Right cardiac atrium (tissue), 5 donors: ENCODE measurements around the gene SPAG5. TPM values are rescaled to one million over a fixed set of nuclear protein-coding genes. Genes with fewer than 3 reads are reported as not detected.
A peak's percentile ranks its signal among the peaks of the same experiment; 100 is the strongest.

Experiments used
- ATAC-seq, 2 donors: fragments of 200-7000 bp; cut with Tn5 transposase; one replicate each; pipeline versions ENCODE4 v1.8.0 to v1.9.1; 2020; ENCODE audit warnings: moderate library complexity in 2 of 2, mild to moderate bottlenecking in 1 of 2
- DNase-seq, 3 donors: peaks; one replicate each; pipeline ENCODE4 v3.0.0-alpha.2; 2020
- H3K27ac ChIP-seq: one replicate; pipeline ENCODE4 v1.5.1; 2013; ENCODE audit warnings: mild to moderate bottlenecking, low read length, control low read depth, moderate library complexity
- H3K27me3 ChIP-seq: one replicate; pipeline ENCODE4 v1.6.1; 2013; ENCODE audit not compliant: control insufficient read depth, insufficient read depth
- H3K4me1 ChIP-seq: one replicate; pipeline ENCODE4 v1.6.1; 2013; ENCODE audit warnings: low read length; ENCODE audit not compliant: control insufficient read depth, insufficient read depth
- H3K4me3 ChIP-seq: one replicate; pipeline ENCODE4 v1.5.1; 2013; ENCODE audit warnings: low read length, control low read depth
- H3K9me3 ChIP-seq: one replicate; pipeline ENCODE4 v1.6.1; 2013; ENCODE audit warnings: low read length; ENCODE audit not compliant: control insufficient read depth
- WGBS: extraction: QIAGEN DNeasy Blood & Tissue Kit; methylation state at CpG from one replicate; pipeline ENCODE4 v1.1.7; 2013; 5-methylcytosine and 5-hydroxymethylcytosine counted together
- intact Hi-C, 4 donors: fragments of 100-400 bp; cut with DNase I; formaldehyde crosslinking; loops; one replicate each; pipeline versions ENCODE4 v1.11.0 to v1.14.0; 2022 to 2023
- long read RNA-seq, 4 donors: library from polyadenylated mRNA; unstranded; transcript quantifications; one replicate each; pipeline ENCODE4 v2.0.0, GENCODE V29; 2020 to 2021
- polyA plus RNA-seq: library from polyadenylated mRNA; stranded (reverse); fragments of 200-250 nt; gene quantifications from one replicate; pipeline ENCODE4 v1.2.3, GENCODE V29; 2013
- total RNA-seq, 4 donors: library from RNA; stranded (reverse); fragmentation: NEBNext Ultra II Directional; extraction: Animal tissue kit (Norgen Biotek cat#: 25700); gene quantifications; one replicate each; pipeline ENCODE4 v1.2.1, GENCODE V29; 2021
- donor health status: healthy with polysubstance abuse.
- donor health status: DM: no; HTN: yes; CAD: no.
- donor health status: DM: no; HTN: no; CAD: no.
- donor health status: DM: no; HTN: yes; CAD: no; lungs with severe emphysema.
- donor health status: DM: yes; HTN: yes; CAD: no.

The SPAG5 gene, protein sequence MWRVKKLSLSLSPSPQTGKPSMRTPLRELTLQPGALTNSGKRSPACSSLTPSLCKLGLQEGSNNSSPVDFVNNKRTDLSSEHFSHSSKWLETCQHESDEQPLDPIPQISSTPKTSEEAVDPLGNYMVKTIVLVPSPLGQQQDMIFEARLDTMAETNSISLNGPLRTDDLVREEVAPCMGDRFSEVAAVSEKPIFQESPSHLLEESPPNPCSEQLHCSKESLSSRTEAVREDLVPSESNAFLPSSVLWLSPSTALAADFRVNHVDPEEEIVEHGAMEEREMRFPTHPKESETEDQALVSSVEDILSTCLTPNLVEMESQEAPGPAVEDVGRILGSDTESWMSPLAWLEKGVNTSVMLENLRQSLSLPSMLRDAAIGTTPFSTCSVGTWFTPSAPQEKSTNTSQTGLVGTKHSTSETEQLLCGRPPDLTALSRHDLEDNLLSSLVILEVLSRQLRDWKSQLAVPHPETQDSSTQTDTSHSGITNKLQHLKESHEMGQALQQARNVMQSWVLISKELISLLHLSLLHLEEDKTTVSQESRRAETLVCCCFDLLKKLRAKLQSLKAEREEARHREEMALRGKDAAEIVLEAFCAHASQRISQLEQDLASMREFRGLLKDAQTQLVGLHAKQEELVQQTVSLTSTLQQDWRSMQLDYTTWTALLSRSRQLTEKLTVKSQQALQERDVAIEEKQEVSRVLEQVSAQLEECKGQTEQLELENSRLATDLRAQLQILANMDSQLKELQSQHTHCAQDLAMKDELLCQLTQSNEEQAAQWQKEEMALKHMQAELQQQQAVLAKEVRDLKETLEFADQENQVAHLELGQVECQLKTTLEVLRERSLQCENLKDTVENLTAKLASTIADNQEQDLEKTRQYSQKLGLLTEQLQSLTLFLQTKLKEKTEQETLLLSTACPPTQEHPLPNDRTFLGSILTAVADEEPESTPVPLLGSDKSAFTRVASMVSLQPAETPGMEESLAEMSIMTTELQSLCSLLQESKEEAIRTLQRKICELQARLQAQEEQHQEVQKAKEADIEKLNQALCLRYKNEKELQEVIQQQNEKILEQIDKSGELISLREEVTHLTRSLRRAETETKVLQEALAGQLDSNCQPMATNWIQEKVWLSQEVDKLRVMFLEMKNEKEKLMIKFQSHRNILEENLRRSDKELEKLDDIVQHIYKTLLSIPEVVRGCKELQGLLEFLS
- total RNA-seq, result 1 to 10 TPM in 3 of 4 donors, under 1 TPM in 1; 0.81 to 2.7 (median 2.1) TPM
- polyA plus RNA-seq, result 1.2 TPM
- long read RNA-seq, donor 1, full-length matches to known transcripts, result 2 of 2 reads
- long read RNA-seq, donor 1, partial matches to known transcripts, result 0 of 2 reads
- long read RNA-seq, donor 1, other reads (novel, unspliced or antisense), result 0 of 2 reads
- long read RNA-seq, donor 2, result 0 reads
- long read RNA-seq, donor 3, result 0 reads
- long read RNA-seq, donor 4, result 0 reads

DNA sequence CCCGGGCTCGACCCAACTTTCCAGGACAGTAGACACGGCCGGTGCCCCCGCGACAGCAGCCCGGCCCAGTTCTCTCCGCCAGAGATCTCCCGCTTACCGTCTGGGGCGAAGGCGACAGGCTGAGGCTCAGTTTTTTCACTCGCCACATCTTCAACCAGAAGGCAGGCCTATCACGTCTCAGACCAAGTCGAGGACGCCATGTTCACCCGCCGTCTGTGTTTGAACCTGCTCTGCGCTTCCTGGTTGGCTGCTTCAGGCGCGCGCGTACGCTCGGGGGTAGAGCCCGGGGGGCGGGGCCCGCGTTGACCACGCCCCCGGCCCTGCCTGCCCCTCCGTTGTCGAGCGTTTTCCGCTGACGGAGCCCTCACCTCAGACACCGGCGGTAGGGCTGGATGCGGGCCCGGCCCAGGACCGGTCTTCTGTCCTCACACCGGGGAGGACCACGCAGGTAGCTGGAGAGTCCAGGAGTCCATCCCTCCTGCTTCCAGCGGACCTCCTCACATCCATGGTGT, at the start of gene SPAG5:
Gene SPAG5, minus strand, starts transcription at position 227 of the 512 bp plus-strand sequence. Its CDS starts 79 bp downstream, at position 148.
- no peaks in the 10 kb centered on the region for H3K9me3 ChIP-seq
- H3K27ac ChIP-seq, result peak within 1 kb of the TSS; percentile 95
- no peaks in the 10 kb centered on the region for H3K4me1 ChIP-seq
- peak within 1 kb of the TSS; percentile 81 for H3K4me3 ChIP-seq
- DNase-seq (peak; percentile 92 to 98 (median 97)), ATAC-seq (peak; percentile 99)
- WGBS, result under 1% methylated on average over 44 of the region's 44 CpGs
- intact Hi-C loops, result loop anchor here in 1 of 4 donors (5.0 kb wide), 1 partner anchor 52 kb away; no protein-coding TSS in a partner anchor
- H3K27me3 ChIP-seq, result no peaks in the 10 kb centered on the region

DNA sequence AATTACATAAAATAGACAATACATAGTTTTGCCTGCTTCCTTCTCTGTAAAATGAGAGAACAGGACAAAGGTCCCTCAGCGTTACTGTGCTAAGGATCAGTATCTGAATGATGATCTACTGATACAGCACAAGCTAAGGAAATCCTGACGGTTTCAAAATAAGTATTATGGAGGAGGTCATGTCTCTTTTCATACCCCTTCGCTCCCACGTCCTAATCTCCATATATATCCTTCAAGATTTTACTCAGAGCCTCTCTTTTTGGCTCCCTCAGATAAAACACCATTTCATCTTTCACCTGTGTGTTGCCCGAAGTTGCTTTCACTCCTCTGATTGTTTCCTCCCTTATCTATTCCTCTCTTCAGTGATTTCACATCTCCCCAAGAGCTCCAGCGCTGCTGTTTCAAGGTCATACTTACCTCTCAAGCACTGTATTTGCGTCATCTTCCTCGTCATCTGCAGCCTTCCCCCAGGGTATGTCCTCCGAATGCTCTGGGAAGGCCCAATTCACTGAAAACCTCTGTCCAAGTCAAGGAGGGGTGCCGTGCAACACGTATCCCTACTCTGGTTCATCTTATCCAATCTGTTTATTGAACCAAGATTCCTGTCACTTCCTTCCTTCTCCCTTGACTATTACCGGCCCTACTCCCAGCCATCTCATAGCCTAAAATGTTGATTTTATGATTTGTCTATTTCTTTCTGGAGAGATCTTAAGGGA, 47.4 kb upstream of the SPAG5 start:
- 54% methylated on average over 12 of the region's 12 CpGs for WGBS
- no peak for ATAC-seq
- Histone ChIP-seq H3K4me3 (peak overlapping the region; percentile 94), H3K27me3 (no peaks in the 10 kb centered on the region), H3K9me3 (no peaks in the 10 kb centered on the region), H3K4me1 (peaks cover 2% of the 10 kb centered on the region), H3K27ac (peak overlapping the region; percentile 92)
- intact Hi-C loops, result no loop called here
- DNase-seq, result no peak

DNA sequence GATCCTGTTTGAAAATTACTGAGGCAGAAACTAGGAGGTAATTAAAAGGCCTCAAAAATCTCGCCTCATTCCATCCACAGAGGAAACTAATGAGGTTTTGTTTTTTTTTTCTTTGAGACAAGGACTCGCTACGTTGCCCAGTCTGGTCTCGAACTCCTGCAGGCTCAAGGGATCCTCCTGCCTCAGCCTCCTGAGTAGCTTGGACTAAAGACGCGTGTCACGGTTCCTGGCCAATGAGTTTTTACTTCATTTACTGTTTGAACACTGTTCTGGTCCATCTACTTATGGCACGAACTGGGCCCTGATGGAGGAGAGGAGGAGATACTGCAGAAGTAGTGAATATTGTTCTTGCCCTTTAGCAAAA, 46.7 kb upstream of the SPAG5 start:
- peaks cover 2% of the 10 kb centered on the region for H3K4me1 ChIP-seq
- H3K9me3 ChIP-seq, result no peaks in the 10 kb centered on the region
- H3K27me3 ChIP-seq, result no peaks in the 10 kb centered on the region
- ATAC-seq (peak in 1 of 2 donors; percentile 0), DNase-seq (no peak)
- H3K27ac ChIP-seq, result peak overlapping the region; percentile 98
- intact Hi-C loops, result no loop called here
- 32% methylated on average over 8 of the region's 8 CpGs for WGBS
- peak overlapping the region; percentile 94 for H3K4me3 ChIP-seq

DNA sequence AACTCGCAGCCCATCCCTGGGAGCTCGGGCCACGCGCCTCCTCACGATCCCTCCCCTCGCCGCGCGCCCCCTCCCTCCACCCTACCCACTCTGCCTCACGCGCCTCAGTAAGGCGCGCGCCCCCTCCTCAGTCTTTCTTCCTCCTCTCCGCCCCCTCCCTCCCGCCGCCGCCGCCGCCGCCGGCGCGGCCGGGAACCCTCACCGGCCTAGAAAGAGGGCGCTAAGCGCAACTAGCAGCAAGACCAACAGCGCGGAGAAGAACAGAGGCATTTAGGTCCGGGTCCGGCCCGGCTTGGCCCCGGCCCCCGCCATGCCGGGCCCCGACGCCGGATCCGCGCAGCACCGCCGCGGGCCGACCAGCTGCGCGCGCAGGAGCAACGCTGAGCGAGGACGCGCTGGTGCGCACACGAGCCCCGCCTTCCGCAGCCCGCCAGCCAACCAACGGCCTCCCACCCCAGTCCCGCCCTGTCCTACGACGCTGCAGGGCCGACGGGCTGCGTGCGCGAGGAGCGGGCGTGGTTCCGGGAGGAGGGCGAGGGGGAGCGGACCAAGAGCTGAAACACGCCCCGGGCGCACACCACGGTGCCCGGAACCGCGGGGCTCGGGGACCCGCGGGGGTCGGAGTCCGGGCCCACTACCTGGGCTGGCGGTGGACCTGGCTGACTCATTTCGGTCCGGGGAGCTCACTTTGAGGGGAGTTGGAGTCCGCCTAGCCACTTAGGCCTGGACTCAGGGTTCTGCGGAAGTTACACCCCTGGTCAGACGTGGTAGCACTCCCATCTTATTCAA, 46.2 kb upstream of the SPAG5 start, which contains the start of gene BLTP2:
Gene BLTP2, minus strand, starts transcription at position 372 of the 789 bp plus-strand sequence. Its CDS starts 102 bp downstream, at position 270.
- intact Hi-C loops, result no loop called here
- under 1% methylated on average over 89 of the region's 89 CpGs for WGBS
- Histone ChIP-seq H3K27me3 (no peaks in the 10 kb centered on the region), H3K9me3 (no peaks in the 10 kb centered on the region), H3K4me3 (peak within 1 kb of the TSS; percentile 94), H3K27ac (peak within 1 kb of the TSS; percentile 98), H3K4me1 (peaks cover 2% of the 10 kb centered on the region)
- DNase-seq (peak; percentile 98 to 99 (median 99)), ATAC-seq (peak; percentile 98 to 99)

DNA sequence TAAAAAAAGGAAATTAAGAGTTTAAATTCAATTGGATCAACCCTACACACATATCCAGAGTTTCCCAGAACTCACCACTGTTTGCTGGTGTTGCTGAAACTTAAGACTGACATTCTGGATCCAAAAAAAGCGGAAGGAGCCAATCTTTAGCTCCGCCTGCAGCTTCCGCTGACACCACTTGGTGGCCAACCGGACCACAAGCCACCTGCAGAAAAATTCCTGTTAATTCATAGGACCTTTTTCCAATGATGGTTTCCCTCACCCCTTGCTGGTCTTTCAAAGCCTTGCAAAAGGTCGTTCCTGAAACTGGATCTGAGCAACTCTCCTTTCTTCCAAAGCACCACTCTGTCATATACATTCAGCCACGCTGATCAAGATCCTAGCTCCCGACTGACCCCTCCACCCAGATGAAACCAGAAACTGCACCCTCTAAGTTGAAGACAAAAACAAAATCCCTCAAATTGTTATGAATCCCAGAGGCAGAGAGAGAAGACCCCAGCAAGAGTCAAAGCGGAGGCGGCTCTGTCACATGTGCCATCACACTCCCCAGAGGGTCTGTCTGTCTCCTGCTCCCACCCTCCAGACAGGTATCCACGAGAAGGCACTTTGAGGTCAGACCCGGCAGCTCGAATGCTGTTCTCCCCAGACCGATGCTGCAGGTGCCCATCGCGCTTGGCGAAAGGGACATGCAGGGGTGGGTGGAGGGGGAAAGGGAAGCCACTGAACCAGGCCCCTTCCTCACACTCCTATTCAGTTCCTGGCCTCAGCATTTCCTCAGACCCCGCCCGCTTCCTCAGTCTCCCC, 45.4 kb upstream of the SPAG5 start:
- peak in 1 of 2 donors; percentile 6 for ATAC-seq

DNA sequence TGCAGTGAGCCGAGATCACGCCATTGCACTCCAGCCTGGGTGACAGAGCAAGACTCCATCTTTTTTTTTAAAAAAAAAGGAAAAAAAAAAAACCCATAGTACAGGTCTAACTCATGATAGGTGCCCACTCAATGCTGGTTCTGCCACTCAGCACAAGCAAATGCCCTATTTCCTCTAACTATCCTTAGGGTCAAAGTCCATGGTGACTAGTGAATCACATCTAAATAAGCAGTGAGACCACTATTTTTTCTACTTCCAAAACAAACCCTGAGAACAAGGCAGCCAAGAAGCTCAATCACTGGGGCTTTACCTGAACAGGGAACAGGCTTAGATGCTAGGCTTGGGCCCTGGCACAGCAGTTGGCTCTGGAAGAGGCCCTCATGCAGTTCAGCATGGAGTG, 42.8 kb upstream of the SPAG5 start:
- whole genome bisulfite sequencing, result 93% methylated on average over 2 of the region's 2 CpGs
- DNase-seq (no peak), ATAC-seq (no peak)
- Histone ChIP-seq H3K4me3 (no peak overlapping the region), H3K27me3 (no peaks in the 10 kb centered on the region), H3K4me1 (peaks cover 2% of the 10 kb centered on the region), H3K9me3 (no peaks in the 10 kb centered on the region), H3K27ac (no peak overlapping the region)
- intact Hi-C loops, result no loop called here

More for the DNA sequence above, 45.4 kb upstream of the SPAG5 start:
- Histone ChIP-seq H3K27ac (peak overlapping the region; percentile 76), H3K27me3 (no peaks in the 10 kb centered on the region), H3K9me3 (no peaks in the 10 kb centered on the region), H3K4me1 (peaks cover 2% of the 10 kb centered on the region), H3K4me3 (peak overlapping the region; percentile 94)
- peak; percentile 50 to 77 (median 71) for DNase-seq
- under 1% methylated on average over 18 of the region's 18 CpGs for WGBS
- intact Hi-C loops, result no loop called here

DNA sequence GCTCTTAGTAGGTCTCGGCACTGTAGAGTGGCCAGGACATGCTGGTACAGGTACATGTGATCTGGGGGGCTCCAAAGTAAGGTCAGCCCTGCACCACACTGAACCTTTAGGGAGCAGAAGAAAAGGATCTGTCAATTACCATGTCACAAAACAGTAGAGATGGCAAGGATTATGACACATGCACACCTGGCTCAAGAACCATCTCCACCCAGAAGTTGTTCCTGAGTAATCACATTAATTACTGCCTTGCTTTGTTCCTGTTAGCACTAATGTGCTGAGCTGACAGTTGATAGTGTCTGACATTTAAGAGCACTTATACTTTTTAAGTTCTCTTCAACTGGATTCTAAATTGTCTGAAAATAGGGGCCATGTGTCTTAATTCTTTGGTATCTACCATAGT, 36.7 kb upstream of the SPAG5 start:
- H3K27me3 ChIP-seq, result no peaks in the 10 kb centered on the region
- no peaks in the 10 kb centered on the region for H3K9me3 ChIP-seq
- no peak overlapping the region for H3K27ac ChIP-seq
- WGBS, result 87% methylated on average over 1 of the region's 1 CpG
- ATAC-seq (no peak), DNase-seq (no peak)
- intact Hi-C loops, result no loop called here
- no peaks in the 10 kb centered on the region for H3K4me1 ChIP-seq
- H3K4me3 ChIP-seq, result no peak overlapping the region

DNA sequence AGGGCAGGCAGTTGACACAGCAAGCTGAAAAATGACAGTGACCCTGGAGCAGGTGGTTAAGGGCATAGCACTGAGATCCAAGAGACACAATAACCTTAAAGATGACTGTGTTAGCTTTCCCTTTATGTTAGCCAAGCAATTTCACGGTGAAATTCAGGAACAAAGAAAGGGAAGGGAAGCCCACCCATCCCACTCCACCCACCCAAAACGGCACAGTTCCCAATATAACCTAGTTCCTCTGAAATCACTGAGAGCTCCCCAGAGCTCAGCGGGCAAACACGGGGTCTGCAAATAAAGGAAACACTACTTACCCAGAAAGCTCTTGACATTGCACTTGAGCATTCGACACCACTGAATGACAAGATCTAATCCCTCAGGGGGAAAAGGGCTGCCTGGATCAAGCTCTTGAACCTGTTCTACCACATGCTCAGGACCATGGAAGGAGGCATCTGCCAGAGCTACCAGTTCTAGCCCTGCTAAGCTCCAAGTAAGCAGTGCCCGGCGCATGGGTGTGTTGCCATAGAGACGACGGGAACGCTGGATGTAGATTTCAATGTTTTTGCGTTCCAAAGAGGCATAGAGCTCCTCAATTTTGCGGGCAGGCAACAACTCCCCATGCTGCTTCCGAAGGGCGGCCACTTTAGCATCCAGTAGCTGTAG, 35.5 kb upstream of the SPAG5 start:
- 88% methylated on average over 14 of the region's 14 CpGs for WGBS
- no peaks in the 10 kb centered on the region for H3K4me1 ChIP-seq
- DNase-seq (no peak), ATAC-seq (no peak)
- H3K27ac ChIP-seq, result no peak overlapping the region
- no peaks in the 10 kb centered on the region for H3K27me3 ChIP-seq
- no peaks in the 10 kb centered on the region for H3K9me3 ChIP-seq
- no peak overlapping the region for H3K4me3 ChIP-seq
- intact Hi-C loops, result no loop called here
